HG03571 (cell line): ENCODE data around the gene DMBX1.

Source experiments
- ATAC-seq: cut with Tn5 transposase; IDR thresholded peaks from one replicate; pipeline ENCODE4 v1.9.1; 2021; ENCODE audit not compliant: unreplicated experiment

Gene DMBX1

DNA sequence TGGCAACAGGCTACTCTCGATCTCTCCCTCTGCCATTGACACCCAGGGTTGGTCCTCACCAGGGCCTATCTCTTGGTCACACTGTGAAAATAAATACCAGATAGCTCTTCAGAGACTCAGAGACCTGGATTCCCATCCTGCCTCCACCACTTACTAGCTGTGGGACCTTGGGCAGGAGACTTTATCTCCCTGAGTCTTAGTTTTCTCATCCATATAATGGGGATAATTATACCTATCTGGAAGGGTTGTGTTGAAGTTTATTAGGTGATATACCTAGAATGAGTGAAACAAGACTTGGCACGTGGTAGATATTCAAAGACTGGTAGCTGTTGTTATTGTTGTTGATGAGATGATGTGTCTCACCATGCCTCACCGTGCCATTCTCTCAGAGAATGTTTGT, 7.4 kb downstream of the DMBX1 start:
- no peak for ATAC-seq

DNA sequence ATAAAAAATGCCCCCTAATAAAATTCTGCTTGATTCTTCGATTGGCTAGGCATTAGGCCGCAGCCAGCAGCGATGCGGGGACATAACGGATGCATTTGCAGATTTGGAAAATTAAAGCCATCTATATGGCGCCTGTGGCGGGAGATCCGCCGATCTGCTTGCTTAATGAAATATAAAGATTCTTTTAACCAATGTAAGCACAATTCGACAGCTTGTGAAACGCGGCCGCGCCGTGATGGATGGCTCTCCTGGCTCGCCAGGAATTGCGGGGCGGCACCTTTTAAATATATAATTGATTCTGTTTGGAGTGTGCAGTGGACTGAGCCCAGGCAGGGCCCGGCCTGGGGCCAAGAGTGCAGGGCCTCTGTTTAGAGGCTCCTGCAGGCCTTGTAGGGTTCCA, 8.0 kb downstream of the DMBX1 start:
- ATAC-seq: no peak

DNA sequence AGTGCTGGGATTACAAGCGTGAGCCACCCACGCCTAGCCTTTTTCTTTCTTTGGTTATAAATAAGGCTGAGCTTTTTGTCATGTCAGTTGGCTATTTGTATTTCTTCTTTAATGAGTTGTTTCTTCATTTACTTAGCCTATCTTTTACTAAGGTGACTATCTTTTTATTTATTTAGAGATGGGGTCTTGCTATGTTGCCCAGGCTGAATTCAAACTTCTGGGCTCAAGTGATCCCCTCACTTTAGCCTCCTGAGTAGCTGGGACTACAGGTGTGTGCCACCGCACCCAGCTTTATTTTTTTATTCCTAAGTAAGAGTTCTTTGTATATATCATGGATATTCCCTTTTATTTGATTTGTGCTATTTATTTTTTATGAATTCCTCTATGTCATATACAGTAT, 11.9 kb downstream of the DMBX1 start:
- ATAC-seq: no peak

DNA sequence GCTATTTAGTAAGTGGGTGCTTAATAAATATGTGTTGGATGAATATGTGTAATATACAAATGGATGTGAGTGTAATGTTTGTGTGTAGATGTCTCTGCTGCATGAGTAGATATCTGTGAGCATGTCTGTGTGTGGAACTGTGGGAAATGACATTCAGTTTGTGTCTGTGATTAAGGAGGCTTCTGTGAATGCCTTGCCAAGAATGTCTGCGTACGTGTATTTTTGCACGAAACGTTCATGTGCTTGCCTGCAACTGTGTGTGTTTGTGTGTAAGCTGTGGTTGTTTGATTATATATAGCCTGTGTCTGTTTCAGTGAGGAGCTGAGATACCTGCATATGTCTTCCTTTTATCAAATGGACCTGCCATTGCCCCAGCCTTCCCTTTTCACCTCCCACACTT, 13.8 kb downstream of the DMBX1 start:
- no peak for ATAC-seq

DNA sequence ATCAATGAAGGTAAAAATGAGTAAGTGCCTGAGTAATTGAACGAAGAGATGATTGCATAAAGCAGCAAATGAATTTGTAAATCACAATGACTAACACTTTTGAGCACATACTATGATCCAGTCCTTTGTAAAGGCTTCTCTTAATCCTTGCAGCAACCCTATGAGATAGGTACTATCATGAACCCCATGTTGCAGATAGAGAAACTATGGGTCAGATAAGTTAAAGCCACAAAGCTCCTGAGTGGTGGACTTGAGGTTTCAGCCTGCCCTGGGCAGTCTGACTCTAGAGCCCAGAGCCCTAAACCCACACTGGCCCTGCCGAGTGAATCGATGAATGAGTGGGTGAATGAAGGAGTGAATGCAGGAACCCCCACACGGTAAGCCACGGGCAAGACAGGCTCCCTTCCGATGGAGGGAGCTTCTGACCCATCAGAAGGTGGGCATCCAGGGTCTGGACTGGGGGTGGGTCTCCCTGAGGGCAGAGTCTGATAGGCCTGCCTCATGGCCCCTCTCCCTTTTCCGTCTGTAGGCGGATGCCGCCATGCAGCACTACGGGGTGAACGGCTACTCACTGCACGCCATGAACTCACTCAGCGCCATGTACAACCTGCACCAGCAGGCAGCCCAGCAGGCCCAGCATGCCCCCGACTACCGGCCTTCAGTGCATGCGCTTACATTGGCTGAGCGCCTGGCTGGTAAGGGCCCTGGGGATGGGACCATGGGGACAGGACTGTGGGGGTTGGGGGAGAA, 17.0 kb downstream of the DMBX1 start:
- ATAC-seq: no peak

DNA sequence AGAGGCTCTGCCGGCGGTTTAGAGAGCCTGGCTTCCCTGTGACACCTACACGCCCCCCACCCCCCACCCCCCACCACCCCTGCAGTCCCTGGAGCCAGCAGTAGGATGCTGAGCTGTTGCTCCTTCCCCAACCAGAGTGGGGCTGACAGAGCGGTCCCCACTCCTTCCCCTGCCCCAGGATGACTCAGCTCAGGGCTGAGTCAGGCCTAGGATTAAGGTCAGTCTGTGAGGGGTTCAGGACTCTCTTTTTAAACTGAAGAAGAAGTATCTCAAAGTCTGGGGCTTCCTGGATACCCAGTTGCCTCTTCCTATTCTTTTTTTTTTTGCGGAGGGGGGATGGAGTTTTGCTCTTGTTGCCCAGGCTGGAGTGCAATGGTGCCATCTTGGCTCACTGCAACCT, 19.1 kb downstream of the DMBX1 start:
- ATAC-seq: no peak

DNA sequence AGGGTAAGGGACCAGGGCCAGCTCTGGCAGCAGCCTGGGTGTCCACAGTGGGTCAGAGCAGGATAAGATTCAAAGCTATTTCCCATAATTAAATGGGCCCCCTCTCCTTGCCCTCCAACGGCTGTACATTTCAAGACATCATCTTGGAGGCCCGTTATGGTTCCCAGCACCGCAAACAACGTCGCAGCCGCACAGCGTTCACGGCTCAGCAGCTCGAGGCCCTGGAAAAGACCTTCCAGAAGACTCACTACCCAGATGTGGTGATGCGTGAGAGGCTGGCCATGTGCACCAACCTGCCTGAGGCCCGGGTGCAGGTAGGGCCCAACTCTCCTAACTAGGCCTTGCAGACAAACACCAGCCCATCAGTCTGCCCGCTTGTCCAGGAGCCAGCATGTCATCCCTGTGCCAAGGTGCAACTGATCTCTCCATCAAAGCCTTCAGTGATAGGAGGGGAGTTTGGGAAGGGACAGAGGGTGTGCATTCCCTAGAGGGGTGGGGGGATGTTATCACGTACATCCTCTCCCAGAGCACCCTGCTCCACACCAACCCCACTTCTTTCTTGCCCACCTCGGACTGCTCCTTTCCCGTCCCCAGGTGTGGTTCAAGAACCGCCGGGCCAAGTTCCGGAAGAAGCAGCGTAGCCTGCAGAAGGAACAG, 20.8 kb downstream of the DMBX1 start:
- ATAC-seq: no peak

DNA sequence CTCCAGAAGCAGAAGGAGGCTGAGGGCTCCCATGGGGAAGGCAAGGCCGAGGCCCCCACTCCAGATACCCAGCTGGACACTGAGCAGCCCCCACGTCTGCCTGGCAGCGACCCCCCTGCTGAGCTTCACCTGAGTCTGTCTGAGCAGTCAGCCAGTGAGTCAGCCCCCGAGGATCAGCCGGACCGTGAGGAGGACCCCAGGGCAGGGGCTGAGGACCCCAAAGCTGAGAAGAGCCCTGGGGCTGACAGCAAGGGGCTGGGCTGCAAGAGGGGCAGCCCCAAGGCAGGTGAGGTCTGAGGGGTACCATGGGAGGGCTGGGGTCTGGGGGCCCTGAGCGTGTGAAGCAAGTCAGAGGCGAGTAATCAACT, 21.3 kb downstream of the DMBX1 start:
- no peak for ATAC-seq

DNA sequence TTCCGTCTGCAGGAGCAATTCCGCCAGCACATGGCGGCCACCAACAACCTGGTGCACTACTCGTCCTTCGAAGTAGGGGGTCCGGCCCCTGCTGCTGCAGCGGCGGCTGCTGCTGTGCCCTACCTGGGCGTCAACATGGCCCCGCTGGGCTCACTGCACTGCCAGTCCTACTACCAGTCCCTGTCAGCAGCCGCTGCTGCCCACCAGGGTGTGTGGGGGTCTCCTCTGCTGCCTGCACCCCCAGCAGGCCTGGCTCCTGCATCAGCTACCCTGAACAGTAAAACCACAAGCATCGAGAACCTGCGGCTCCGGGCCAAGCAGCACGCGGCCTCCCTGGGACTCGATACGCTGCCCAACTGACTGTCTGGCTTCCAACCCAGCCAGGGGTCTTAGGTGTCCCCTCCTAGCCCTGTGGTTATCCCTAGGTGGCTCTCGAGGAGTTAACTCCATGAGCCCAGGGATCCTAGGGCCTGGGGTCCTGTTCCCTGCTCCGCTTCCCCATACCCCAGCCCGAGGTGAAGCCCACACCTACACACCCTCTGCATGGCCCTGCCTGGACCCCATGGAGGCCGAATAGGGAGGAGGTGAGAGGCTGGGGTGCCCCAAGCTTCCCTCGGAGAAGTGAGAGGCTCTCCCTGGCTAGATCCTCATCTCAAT, 22.6 kb downstream of the DMBX1 start:
- no peak for ATAC-seq

DNA sequence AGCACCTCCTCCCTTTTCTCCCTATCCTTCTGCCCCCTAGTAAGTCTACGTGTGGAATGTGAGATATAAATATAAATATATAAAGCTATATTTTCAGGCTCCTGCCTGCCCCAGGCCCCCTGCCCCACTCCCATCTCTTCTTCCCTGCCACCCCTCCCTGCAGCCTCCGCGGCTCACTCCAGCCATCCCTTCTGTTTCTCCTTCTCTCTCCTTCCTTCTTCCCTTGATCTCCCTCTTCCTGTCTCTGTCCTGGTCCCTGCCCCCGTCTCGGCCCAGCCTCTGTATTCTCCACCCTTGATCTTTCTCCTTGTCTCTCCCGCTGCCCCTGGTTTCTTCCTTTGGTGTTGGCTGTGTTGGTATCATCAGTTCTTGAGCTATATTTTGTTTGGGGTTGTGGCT, 23.2 kb downstream of the DMBX1 start:
- ATAC-seq: no peak

DNA sequence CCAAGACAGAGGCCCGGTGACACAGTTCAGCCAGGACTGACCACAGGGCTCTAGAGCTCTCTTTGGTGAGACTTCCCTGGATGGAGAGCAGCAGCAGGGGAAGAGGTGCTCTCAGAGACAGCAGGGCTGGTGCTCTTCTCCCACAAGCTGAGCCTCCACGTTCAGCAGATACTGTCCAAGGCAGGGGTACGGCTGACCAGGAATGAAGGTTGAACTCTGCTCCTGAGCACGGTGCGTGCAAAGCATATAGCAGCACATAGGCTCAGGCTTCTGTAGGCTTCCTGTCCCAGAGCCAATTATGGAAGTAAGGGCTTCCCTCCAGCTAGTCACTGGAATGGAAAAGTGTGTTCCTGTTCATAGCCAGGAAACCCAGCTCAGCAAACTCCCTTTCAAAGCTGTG, 23.9 kb downstream of the DMBX1 start:
- ATAC-seq: no peak

DNA sequence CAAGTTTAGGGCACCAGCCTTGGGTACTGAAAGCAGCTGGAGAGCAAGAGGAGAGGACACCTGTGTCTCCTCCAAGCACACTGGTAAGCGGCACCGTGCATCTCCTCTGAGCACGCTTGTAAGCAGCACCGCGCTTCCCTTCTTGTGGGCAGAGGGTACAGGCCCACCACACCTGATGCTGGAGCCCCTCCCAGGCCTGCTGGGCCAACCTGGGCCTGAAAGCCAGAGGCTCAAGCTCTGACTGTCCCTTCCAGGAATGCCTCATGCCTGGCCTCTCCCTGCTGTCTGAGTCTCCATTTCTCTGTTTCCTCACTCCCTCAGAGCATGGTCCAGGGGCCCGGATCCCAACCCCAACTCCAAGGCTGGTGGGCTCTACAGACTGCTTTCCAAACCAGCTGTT, 25.9 kb downstream of the DMBX1 start:
- no peak for ATAC-seq

DNA sequence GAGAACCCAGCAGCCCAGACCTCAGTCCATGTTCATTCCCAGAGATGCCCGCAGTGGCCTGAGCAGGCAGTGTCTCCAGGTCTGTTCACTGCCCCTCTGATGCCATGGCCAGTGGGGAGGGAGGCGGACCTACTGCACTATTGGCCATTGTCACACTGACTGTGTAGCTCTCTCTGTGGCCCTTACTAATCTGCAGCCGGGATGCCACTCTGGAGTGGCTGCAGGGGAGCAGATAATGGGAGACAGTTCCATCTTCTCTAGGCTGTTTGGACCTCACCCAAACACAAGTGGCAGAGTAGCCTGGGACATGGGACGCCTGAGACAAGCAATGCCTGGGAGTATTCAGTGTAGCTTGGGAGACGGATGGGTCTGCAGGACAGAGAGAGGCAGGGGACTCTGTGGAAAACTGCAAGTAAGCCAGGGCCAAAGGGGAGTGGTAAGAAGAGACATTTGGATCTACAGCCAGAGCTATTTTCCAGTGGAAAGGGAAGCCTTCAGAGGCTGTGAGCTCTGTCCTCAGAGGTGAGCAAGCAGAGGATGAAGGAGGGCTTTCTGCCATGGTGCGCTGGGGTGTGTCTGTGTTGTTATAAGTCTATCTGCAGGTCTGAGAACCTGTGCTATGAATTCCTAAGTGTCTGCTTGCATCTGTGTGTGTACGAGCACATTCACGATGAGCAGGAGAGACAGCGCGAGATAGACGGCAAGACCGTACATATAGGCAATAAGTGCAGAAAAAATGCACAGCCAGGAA, 26.7 kb downstream of the DMBX1 start:
- no peak for ATAC-seq

DNA sequence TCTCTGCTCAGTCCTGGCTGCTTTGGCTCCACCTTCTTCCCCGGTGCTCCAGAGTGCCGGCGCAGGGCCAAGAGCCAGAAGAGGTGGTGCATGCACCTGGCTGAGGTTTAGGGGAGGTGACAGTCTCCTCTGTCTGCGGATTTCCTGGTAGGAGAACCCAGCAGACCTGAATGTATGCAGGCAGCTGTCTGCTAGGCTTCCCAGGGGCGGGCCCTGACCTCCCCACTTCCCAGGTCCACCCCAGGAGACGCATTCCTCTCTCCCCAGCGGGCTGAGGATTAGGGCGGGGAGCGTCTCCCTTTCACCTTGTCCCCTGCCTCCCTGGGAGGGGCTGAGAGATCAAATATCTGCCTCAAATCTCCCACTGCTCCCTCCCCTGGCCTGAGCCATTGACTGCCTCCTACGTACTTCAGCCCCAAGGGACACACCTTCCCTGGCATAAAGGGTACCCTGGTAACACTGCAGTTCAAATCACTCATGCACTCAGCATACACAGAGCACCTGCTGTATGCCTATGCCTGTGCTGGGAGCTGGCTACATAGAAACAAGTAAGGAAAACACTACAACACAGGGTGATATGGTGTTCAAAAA, 27.5 kb downstream of the DMBX1 start:
- no peak for ATAC-seq

DNA sequence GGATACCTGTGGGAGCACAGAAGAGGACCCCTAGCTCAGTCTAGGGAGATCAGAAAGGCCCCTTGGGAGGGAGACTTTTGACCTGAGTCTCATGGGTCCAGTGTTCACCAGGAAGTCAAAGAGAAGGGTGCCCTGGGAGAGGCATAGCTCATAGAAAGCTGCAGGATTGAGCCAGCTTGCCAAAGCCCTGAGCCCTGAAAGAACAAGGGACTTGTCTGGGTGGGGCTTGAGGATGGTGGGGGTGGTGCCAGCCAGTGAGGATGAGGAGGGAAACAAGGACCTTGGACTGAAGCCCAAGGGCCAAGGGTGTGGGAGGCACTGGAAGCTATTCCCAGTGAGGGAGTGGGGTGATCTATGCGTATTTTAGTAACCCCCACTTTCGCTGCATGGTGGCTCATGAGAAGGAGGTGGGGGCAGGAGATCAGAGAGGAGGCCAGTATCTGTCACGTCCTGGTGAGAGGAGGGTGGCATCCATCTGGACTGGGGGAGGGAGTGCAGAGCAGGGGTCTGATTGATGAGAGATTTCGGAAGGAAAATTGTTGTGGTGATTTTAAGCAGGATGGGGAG, 28.4 kb downstream of the DMBX1 start:
- no peak for ATAC-seq

DNA sequence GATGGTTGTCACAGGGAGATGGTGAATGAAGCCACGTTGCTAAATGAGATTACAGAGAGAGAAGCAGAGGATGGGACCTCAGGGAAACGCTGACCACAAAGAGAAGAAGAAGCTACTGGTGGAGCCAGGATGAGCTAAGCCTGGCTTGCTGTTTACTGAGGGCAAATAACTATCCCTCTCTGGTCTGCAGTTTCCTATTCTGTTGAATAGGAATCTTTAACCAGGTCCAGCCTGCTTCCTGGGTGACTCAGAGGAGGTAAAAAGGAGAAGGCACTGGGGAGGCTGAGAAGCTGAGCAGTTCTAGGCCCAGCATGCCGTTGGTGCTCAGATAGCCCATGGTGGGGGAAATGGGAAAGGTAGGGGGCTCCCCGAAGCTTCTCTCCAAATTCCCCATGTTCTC, 29.6 kb downstream of the DMBX1 start:
- ATAC-seq: no peak

DNA sequence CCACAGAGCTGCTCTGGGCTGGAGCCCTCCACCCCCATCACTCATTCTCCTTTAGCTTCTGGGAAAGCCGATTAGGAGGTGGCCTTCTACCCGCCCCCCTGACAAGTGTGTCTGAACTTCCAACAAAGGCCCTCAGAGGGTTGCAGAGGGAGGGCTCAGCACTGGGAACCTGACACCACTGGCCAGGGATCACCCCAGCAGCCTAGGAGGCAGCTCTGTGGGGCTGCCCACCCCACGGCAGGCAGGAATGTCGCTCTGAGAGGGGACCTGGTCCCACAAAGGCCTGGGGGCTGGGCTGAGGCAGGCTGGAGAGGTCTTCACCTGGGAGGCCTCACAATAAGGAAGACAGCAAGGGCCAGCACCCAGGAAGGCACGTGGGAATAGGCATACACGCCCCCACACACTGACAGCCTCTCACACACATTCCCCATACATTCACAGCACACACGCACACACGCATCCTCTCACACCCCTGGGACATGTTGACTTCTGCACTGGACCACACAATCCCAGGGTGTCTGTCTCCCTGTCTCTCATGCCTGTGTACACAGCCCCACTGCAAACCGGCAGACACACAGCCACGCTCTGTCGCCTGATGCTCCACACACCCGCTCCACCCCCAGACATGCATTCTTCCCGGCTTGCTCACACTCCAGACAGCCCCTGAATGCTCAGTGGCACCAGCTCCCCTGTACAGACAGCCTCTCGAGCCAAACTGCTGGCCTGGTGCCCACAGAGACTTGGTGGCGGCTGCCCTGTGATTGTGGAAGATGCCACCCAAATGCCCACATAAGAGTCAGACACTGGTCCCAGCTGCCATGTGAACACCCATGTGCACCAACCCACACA, 30.7 kb downstream of the DMBX1 start:
- no peak for ATAC-seq

DNA sequence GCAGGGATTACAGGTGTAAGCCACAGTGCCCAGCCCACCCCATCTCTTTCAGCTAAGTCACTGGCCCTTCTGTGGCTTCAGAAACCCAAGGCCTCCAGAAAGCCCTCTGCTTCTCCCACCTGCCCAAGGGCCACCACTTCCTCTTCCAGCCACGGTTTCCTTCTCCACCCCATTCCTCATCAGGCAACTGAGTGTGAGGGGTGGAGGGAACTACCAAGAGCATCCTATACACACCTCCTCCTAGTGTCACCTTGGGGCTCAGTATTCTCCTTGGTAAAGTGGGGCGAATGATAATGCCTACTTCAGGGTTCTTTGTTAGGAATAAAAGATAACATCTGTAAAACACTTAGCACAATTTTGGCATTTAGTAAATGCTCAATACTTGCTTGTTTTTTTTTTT, 31.8 kb downstream of the DMBX1 start:
- no peak for ATAC-seq

DNA sequence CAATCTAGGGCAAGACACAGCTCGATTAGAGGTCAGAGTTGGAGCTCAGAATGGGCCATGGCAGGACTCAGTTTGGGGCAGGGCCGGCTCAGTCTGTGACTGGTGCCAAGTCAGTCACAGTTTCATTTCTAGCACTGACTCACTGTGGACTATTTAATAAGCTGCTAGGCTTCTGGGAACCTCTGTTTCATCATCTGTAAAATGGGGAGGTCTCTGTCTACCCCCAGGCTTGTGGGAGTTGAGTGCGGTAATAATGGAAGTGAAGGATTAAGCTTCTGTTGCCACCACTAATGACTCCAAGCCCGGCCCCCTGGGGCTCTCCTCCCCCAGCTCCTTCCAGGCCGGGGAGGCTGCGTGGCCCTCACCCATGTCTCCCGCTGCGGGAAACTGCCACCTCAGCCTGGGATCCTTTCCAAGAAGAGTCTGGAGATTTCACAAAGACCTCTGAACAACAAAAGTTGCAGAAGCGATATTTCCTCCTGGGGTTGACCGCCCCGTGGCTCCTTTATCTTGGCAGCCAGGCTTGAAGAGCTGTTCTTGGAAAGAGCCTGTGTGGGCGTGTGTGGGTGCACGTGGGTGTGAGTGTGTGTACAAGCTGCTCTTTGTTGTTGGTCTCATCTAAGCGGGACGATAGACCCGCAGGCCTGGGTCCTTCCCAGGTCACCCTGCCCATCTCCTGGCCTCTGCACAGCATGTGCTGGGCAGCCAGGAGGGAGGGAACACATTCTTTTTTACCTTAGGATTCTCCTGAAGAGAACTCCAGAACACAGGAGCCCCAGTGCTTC, 32.7 kb downstream of the DMBX1 start:
- ATAC-seq: no peak
